Tibial artery (tissue), 4 donors: ENCODE results near the gene ABHD15.

Source experiments
- DNase-seq, 2 donors: peaks; one replicate each; pipeline ENCODE4 v3.0.0-alpha.2; 2019
- H3K27ac ChIP-seq, 2 donors: fragments of 200-600 bp; sonication (generic) in 1 of 2; 1 replicate in 1 of 2; 2 replicates in 1 of 2; pipeline ENCODE4 v1.5.1; 2018 to 2019; ENCODE audit warnings: mild to moderate bottlenecking in 1 of 2
- H3K27me3 ChIP-seq, 2 donors: fragments of 200-600 bp; sonication (generic) in 1 of 2; one replicate each; pipeline versions ENCODE4 v1.5.1 to v1.6.0; 2016 to 2019
- H3K36me3 ChIP-seq, 3 donors: fragments of 200-600 bp; sonication (generic) in 2 of 3; one replicate each; pipeline ENCODE4 v1.5.1; 2016 to 2019; ENCODE audit warnings: mild to moderate bottlenecking in 2 of 3
- H3K4me1 ChIP-seq, 4 donors: fragments of 200-600 bp; sonication (generic) in 2 of 4; 1 replicate in 3 of 4; 2 replicates in 1 of 4; pipeline ENCODE4 v1.5.1; 2016 to 2019
- H3K4me3 ChIP-seq, 2 donors: fragments of 200-600 bp; sonication (generic) in 1 of 2; 1 replicate in 1 of 2; 2 replicates in 1 of 2; pipeline ENCODE4 v1.5.1; 2018 to 2019; ENCODE audit warnings: mild to moderate bottlenecking in 2 of 2
- H3K9me3 ChIP-seq, 3 donors: fragments of 200-600 bp; sonication (generic) in 1 of 3; one replicate each; pipeline ENCODE4 v1.5.1; 2016 to 2019
- CTCF ChIP-seq, 2 experiments: fragments of 200-600 bp in 1 of 2; fragments of 450-650 bp in 1 of 2; IDR thresholded peaks; one replicate each; pipeline ENCODE4 v1.5.1; 2017 to 2019; ENCODE audit warnings: antibody characterized with exemption in 2 of 2, mild to moderate bottlenecking in 1 of 2, moderate library complexity in 1 of 2
- intact Hi-C: fragments of 100-400 bp; cut with DNase I; formaldehyde crosslinking; loops from one replicate; pipeline ENCODE4 v1.15.0; 2023; ENCODE audit warnings: low total_unique reads

Gene ABHD15

GRCh38 chr17:29596811-29597210 is 30.0 kb upstream of the ABHD15 start:
- H3K27ac ChIP-seq: no peak overlapping the region
- peaks cover 0 to 23% (median 19%) of the 10 kb centered on the region in 4 donors for H3K4me1 ChIP-seq
- H3K36me3 ChIP-seq: no peaks in the 10 kb centered on the region
- TF ChIP-seq CTCF (IDR thresholded peaks at IDR 0.05): no peak
- intact Hi-C loops: loop anchor here (10.0 kb wide), 1 partner anchor 772 kb away; no protein-coding TSS in a partner anchor
- no peaks in the 10 kb centered on the region for H3K9me3 ChIP-seq
- no peaks in the 10 kb centered on the region for H3K27me3 ChIP-seq
- H3K4me3 ChIP-seq: no peak overlapping the region
- no peak for DNase-seq

GRCh38 chr17:29595943-29596774 is 29.3 kb upstream of the ABHD15 start:
- Histone ChIP-seq H3K27me3 (no peaks in the 10 kb centered on the region), H3K9me3 (no peaks in the 10 kb centered on the region), H3K36me3 (no peaks in the 10 kb centered on the region), H3K4me3 (no peak overlapping the region), H3K27ac (no peak overlapping the region), H3K4me1 (peaks cover 0 to 30% (median 25%) of the 10 kb centered on the region in 4 donors)
- no peak for DNase-seq
- no peak for TF ChIP-seq CTCF (IDR thresholded peaks at IDR 0.05)
- intact Hi-C loops: loop anchor here (10.0 kb wide), 1 partner anchor 771 kb away; no protein-coding TSS in a partner anchor

- TF ChIP-seq CTCF (IDR thresholded peaks at IDR 0.05): no peak
- H3K4me3 ChIP-seq: no peak overlapping the region
- intact Hi-C loops: loop anchor here (10.0 kb wide), 1 partner anchor 771 kb away; no protein-coding TSS in a partner anchor
- H3K9me3 ChIP-seq: no peaks in the 10 kb centered on the region
- H3K4me1 ChIP-seq: peaks cover 0 to 38% (median 33%) of the 10 kb centered on the region in 4 donors
- DNase-seq: no peak
- H3K27me3 ChIP-seq: no peaks in the 10 kb centered on the region
- no peaks in the 10 kb centered on the region for H3K36me3 ChIP-seq
- H3K27ac ChIP-seq: no peak overlapping the region
Observed at GRCh38 chr17:29595107-29595942, 28.5 kb upstream of the ABHD15 start.

- Histone ChIP-seq H3K27ac (no peak overlapping the region), H3K9me3 (no peaks in the 10 kb centered on the region), H3K4me1 (peaks cover 0 to 45% (median 41%) of the 10 kb centered on the region in 4 donors), H3K36me3 (no peaks in the 10 kb centered on the region), H3K27me3 (no peaks in the 10 kb centered on the region), H3K4me3 (no peak overlapping the region)
- intact Hi-C loops: loop anchor here (10.0 kb wide), 1 partner anchor 770 kb away; no protein-coding TSS in a partner anchor
- DNase-seq: no peak
- no peak for TF ChIP-seq CTCF (IDR thresholded peaks at IDR 0.05)
Observed at GRCh38 chr17:29594519-29595090, 27.8 kb upstream of the ABHD15 start.
